Measurements from ENCODE around the gene SURF6. TPM values are rescaled to one million over a fixed set of nuclear protein-coding genes. Genes with fewer than 3 reads are reported as not detected.
A peak's percentile ranks its signal among the peaks of the same experiment; 100 is the strongest.
"Not testable (repeated sequence)": the region's sequence is repeated elsewhere in the genome, so short reads cannot be mapped to it uniquely, and the experiment has no call there.

The SURF6 gene
- total RNA-seq, 3 donors from 2014 or later, result 23.7 to 24.7 (median 24.0) TPM

DNA sequence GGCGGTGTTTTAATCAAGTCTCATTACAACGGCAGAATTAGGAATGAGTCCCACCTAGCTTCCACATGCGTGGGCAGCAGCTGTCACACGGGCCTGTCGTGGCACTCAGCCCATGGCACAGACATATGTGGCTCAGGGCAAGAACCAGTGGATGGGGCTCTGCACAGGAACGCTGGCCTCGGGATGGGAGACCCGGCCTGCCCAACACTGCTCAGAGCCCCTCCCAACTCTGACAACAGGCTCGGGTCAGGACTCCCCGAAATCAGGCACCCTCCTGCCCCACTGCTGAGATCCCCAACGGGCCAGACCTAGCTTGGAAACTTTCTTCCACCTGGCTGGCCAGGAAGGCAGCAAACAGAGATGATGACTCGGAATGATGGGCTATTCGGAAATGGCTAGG, 4.9 kb upstream of the SURF6 start:
- no peak overlapping the region for H3K4me3 ChIP-seq
- no peak for ATAC-seq

DNA sequence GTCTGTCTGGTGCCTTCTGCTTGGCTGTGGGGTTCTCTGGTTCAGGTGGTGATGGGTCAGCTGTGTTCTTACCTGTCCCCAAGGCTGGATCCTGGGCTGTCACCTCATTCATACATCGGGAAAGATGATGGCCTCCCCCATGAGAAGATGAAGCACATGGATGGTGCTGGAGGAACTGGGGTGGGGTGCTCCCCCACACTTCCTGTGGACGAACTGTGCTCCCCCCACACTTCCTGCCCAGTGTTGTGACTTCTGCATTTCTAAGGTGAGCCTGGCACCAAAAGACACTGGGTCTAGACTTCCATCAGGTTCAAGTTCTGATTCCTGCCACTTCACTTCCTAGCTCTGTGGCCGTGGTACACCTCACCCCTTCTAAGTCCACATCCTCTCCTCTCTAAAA, 4.3 kb upstream of the SURF6 start:
- no peaks in the 10 kb centered on the region for H3K36me3 ChIP-seq (ENCODE audit: low read depth)
- no peak overlapping the region for H3K4me3 ChIP-seq
- H3K4me1 ChIP-seq (ENCODE audit: low read depth), result peaks cover 4% of the 10 kb centered on the region
- intact Hi-C loops (cut with DNase I, micrococcal nuclease), result no loop called here
- ATAC-seq (no peak), DNase-seq (peak in 1 of 3 donors; percentile 55)
- no peaks in the 10 kb centered on the region for H3K9me3 ChIP-seq
- TF ChIP-seq, protein P1, sequence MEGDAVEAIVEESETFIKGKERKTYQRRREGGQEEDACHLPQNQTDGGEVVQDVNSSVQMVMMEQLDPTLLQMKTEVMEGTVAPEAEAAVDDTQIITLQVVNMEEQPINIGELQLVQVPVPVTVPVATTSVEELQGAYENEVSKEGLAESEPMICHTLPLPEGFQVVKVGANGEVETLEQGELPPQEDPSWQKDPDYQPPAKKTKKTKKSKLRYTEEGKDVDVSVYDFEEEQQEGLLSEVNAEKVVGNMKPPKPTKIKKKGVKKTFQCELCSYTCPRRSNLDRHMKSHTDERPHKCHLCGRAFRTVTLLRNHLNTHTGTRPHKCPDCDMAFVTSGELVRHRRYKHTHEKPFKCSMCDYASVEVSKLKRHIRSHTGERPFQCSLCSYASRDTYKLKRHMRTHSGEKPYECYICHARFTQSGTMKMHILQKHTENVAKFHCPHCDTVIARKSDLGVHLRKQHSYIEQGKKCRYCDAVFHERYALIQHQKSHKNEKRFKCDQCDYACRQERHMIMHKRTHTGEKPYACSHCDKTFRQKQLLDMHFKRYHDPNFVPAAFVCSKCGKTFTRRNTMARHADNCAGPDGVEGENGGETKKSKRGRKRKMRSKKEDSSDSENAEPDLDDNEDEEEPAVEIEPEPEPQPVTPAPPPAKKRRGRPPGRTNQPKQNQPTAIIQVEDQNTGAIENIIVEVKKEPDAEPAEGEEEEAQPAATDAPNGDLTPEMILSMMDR (IDR thresholded peaks at IDR 0.05), result no peak

More for the DNA sequence above, 4.9 kb upstream of the SURF6 start:
- H3K4me1 ChIP-seq (ENCODE audit: low read depth), result peaks cover 4% of the 10 kb centered on the region
- intact Hi-C loops (cut with DNase I, micrococcal nuclease), result no loop called here
- DNase-seq, result no peak
- H3K36me3 ChIP-seq (ENCODE audit: low read depth), result no peaks in the 10 kb centered on the region
- TF ChIP-seq, protein P1 (IDR thresholded peaks at IDR 0.05), result no peak
- no peaks in the 10 kb centered on the region for H3K9me3 ChIP-seq

DNA sequence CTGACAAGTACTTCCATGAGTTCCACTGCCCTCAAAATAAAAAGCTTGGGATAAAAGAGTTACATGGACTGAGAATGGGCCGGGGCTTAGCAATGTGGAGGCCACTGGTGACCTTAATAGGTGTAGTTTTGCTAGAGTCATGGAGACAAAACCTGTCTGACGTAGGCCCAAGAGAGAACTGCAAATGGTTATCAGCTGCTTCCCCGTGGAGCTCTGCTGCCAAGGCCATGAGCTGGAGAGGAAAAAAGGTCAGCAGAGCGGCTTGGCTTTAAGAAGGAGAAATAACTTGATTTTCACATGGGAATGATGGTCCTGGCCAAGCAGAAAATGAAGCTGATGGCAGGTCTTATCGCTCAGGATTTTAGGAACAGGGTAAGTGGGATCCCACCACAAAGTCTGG, 3.7 kb upstream of the SURF6 start:
- Histone ChIP-seq H3K4me3 (no peak overlapping the region), H3K9me3 (no peaks in the 10 kb centered on the region), H3K36me3 (ENCODE audit: low read depth) (no peaks in the 10 kb centered on the region), H3K4me1 (ENCODE audit: low read depth) (peaks cover 10% of the 10 kb centered on the region)
- DNase-seq (peak in 2 of 3 donors; percentile 5 to 10), ATAC-seq (no peak)
- intact Hi-C loops (cut with DNase I, micrococcal nuclease), result no loop called here
- TF ChIP-seq, protein P1 (IDR thresholded peaks at IDR 0.05), result no peak

DNA sequence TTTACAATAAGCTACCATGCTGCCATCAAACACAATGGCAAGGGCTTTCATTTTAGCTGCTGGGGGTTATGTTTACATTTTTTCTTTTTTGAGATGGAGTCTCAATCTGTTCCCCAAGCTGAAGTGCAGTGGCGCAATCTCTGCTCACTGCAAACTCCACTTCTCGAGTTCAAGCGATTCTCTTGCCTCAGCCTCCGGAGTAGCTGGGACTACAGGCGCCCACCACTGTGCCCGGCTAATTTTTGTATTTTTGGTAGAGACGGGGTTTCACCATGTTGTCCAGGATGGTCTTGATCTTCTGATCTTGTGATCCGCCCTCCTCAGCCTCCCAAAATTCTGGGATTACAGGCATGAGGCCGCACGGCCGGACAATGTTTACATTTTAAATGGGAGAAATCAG, 1.1 kb downstream of the SURF6 start:
- H3K9me3 ChIP-seq; ATAC-seq; intact Hi-C loops (cut with DNase I, micrococcal nuclease): not testable (repeated sequence)
- DNase-seq, result peak in 2 of 3 donors; percentile 12 to 23
- H3K36me3 ChIP-seq (ENCODE audit: low read depth), result peaks cover 15% of the 10 kb centered on the region
- H3K4me1 ChIP-seq (ENCODE audit: low read depth), result peaks cover 27% of the 10 kb centered on the region
- H3K4me3 ChIP-seq, result peak overlapping the region; percentile 77

DNA sequence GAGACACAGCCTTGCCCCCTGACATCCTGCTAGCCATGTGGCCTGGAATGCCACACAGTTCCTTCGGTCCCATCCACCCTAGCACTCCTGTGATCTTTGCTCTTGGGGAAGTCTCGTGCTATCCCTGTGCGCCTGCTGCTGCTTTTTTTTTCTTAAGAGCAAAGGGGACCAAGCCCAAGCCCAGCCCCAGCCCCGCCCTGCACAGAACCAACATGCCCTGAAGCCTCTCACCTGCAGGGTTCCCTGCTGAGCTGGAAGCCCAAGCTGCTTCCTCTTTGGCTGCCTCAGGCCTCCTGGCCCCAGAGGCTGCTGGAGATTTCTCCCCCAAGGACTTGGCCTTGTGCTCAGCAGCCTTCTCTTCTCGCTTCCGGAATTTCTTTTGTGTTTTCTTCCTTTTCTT, 1.8 kb downstream of the SURF6 start:
- Histone ChIP-seq H3K4me3 (no peak overlapping the region), H3K9me3 (no peaks in the 10 kb centered on the region), H3K4me1 (ENCODE audit: low read depth) (peaks cover 27% of the 10 kb centered on the region), H3K36me3 (ENCODE audit: low read depth) (peaks cover 15% of the 10 kb centered on the region)
- TF ChIP-seq, protein P1 (IDR thresholded peaks at IDR 0.05), result no peak
- peak; percentile 83 for ATAC-seq
- intact Hi-C loops (cut with DNase I, micrococcal nuclease), result no loop called here
- peak; percentile 85 to 87 (median 86) for DNase-seq

DNA sequence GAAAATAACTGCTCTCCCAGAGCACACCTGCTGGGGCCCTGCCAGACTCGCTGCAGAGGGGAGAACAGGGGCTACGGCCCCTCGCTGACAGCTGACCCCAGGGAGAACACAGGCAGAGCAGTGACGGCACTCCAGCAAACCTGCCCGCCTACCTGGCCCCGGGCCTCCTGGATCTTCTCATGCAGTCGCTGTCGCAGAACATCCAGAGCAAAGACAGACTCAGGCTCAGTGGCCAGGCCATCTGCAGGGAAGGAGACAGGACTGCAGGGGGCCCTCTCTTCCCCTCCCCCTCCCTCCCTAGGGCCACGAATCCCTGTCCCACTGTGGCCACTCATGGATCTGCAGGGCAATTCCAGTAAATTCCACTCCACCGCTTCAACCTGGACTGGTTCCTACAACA, 2.4 kb downstream of the SURF6 start:
- no peak for DNase-seq
- peaks cover 15% of the 10 kb centered on the region for H3K36me3 ChIP-seq (ENCODE audit: low read depth)
- no peak overlapping the region for H3K4me3 ChIP-seq
- H3K9me3 ChIP-seq, result no peaks in the 10 kb centered on the region
- H3K4me1 ChIP-seq (ENCODE audit: low read depth), result peaks cover 27% of the 10 kb centered on the region
- ATAC-seq, result no peak
- TF ChIP-seq, protein P1 (IDR thresholded peaks at IDR 0.05), result no peak
- intact Hi-C loops (cut with DNase I, micrococcal nuclease), result no loop called here
